Hippocampal formation (tissue), 2 donors: ENCODE results near the gene FMN2.

Source experiments
- DNase-seq, 2 donors: peaks; one replicate each; lab custom pipeline; 2025; lab: John Stamatoyannopoulos, UW

Gene FMN2

DNA sequence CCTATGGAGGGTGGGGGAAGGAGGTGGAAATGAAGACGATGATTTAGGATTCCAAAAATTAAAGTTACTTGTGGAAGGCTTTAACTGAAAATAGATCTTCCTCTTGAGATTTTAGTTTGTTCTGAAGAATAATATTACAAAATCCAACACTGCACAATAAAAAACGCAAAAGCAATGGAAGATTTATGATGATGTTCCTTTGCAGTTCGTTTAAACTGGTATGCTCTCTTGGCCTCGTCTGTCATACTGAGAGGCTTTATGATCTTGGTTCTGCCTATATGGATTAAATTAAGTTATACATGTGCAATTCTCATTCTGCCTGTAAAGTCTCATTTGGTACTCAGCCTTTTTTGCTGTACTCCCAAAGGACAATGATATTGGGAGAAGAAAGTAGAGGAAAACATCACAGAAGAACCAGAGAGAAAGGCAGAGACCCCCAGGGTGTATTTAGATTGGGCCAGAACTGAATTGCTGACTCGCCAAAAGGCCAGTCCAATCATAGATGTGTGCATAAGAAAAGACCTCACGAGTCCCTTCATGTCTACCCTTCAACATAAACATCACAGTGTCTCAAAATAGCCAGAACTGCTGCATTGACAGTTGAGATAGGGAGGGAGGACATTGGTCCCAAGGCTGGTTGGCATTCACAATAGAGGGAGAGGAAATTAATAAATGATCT lies 331.7 kb downstream of the FMN2 start:
- DNase-seq = no peak

DNA sequence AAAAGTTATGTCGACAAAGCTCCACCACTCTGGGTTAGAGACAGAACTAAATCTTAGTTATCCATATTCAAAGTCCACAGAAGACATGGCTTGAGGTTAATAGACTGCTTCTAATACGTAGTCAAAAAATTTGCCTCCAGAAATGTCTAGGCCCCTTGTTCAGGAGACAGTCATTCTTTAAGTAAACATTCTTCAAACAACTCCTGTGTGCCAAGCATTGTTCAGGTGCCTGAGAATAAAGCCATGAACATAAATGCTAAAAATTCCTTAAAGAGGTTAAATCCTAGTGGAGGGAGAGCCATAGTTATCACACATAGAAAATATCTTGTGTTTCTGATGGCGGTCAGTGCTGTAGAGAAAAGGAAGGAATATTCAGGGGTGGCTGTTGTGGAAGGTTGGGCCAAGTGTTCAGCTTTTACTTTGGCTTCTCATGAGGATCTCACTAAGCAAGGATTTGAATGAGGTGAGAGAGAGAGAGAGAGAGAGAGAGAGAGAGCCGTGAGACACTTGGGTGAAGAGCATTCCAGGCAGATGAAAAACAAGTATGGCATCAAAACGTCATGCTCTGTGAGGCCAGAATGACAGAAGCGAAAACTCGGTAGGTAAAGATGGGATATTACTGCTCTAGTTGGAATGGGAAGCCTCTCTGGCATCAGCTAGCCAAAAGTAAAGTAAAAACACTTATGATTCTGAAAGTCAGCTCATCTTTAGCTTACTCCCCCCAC lies 333.2 kb downstream of the FMN2 start:
- DNase-seq = no peak

DNA sequence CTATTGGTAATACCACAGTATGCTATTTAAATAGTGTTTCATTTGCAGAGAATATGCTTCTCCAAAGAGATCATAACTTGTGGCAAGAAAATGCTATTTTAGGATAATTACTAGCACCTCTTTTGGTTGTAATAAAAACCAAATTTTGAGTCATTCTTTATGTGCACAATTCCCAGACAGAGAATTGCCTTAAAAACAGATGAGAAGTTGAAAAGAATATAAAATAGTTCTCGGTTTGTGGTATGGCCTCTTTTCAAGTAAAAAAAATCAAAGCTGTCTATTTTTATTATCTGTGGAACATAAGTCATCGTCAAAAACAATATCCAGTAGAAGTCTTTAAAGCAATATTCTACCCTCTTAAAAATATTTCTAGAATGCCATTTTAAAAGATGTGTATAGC lies 334.4 kb downstream of the FMN2 start:
- DNase-seq = no peak

DNA sequence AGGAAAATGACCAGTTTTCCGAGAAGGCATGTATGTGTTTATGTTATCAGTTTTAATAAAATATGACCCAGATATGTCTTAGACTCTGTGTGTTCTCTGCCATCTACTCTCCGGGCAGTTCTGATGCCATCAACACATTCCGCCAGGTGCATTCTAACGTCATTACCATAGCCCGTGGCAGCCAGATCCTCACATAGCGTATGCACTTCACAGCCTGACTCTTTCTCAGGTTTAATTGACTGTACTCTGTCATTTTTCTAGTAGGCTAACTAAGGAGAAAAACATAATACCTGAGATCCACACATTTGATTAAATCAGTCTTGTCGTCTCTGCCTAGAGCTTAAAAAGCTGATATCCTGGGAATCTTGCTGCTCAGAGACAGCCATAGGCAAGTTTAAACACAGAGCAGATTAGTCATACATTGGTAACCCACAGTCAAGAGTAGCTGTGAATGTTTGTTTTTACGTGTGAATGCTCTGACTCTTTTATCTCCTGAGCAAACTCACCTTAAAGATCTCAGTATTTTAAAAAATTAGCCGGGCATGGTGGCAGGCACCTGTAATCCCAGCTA lies 344.4 kb downstream of the FMN2 start:
- DNase-seq = no peak

DNA sequence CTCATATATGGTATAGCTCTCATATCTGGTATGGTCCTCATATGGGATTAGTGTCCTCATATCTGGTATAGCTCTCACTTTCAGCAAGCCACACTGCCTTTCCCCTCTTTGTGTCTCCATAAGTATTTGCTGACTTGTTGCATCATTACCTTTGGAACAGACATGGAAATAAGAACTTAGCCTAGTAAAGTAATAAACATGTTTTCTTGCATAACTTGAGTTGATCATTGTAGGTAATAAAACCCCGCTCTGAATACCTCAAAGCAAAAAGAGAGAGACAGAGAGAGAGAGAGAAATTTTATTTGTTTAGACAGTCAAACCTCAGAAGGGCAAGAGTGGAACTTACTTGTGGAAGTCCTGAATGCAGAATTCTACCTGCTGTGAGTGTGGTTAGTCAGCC lies 350.0 kb downstream of the FMN2 start:
- no peak for DNase-seq

DNA sequence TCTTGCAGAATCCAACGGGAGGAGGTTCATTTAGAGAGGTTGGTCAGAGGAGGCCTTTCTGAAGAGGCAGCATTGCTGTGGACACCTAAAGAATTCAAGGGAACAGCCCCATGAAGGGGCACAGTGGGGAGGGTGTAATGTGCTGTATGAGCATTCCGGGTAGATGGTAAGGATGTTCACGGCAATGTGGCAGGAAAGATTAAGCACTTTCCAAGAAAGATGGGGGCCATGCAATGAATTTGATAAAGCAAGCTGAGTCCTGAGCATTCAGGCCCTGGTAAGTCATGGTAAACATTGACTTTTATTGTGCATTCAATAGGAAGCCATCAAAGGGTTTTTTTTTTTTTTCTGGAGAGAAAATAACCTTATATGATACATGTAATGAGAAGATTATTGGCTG lies 353.7 kb downstream of the FMN2 start:
- no peak for DNase-seq

DNA sequence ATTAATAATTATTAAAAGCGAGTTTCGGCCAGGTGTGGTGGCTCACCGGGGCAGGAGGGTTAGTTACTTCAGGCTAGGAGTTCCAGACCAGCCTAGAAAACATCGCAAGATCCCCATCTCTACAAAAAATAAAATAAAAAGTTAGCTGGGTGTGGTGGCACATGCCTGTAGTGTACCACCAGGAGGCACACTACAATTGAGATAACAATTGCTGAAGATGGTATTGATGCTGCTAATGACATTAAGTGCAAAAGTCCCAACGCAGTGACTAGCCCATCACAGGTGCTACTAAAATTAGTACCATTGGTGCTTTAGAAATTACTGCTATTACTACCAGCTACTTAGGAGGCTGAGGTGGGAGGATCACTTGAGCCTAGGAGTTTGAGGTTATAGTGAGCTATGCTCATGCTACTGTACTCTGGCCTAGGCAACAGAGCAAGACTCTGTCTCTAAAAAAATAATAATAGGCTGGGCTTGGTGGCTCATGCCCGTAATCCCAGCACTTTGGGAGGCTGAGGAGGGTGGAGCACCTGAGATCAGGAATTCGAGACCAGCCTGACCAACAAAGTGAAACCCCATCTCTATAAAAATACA lies 363.6 kb downstream of the FMN2 start:
- no peak for DNase-seq

DNA sequence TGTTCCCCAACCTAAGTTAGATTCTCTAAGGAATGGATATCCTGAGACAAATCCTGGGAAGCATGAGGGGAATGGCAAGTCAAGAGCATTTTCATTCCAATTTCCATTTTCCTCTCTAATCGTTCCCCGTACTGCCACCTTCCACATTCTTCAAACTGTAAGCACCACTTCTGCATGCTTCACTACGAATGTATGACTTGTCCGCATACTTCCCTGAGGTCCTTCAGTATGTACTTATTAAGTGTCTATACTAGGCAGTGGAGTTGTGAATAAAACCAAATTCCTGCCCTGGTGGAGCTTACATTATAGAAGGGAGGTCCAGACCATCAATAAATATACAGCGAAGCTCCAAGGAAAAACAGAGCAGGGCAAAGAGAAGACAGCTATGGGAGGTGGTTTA lies 365.5 kb downstream of the FMN2 start:
- no peak for DNase-seq

DNA sequence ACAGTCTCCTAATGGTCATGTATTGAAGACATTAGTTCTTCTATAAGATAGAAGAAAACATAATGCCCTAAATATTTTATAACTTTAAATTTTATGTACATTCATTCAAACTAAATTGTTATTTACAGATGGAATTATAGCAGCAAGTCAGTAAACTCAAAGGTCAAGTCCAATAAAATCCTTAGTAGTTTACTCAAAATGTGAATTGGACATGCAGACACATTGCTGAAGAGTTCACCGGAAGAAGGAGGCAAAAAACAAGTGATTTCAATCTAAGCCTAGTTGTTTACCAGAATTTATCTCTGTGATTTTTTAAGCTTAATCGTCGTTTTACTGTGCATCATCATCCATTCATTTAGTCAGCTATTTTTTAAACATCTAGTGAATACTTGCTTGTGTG lies 370.6 kb downstream of the FMN2 start:
- DNase-seq = no peak

DNA sequence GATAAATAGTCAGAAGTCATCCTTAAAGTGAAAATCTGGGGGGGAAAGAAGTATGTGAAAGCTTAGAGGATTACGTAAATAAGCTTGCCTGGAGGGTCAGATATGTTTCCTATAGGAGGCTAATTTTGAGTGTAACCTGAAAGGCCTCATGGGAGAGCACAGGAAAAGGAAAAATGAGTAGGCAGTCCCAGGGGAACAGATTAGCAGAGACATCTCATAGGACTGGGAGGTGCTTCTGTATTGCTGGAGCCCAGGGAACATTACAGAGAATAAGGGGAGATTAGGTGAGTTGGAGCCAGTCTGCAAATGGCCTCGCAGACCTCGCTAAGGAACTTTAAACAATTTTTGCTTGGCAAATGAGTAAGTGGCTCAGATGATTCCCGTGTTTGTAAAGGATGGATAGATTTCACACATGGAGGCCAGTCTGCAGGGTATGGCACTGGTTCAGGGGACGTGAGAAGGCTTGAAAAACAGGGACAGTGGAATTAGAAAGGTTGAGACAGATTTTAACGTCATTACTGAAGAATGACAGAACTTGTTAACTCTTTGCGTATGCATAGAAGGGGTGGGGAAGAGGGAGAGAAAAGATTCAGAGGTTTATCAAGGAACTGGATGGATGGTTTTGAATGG lies 371.2 kb downstream of the FMN2 start:
- DNase-seq = no peak

DNA sequence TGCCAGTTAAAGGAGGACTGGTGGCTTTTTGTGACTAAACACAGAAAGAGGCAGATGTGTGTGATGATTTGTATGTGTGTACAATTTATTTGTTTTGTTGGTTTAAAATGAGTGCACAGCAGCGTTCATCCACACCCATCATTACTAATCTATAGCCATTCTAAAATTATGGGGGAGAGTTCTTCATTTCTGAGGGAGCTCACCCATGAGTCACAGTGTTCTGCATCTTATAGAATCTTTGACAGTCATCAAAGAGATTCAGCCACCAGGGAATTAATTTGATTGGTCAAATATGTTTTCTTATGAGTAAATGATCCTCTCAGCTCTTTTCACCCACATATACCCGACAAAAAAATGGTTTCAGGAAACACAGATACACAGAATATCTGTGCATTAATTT lies 372.4 kb downstream of the FMN2 start:
- no peak for DNase-seq

DNA sequence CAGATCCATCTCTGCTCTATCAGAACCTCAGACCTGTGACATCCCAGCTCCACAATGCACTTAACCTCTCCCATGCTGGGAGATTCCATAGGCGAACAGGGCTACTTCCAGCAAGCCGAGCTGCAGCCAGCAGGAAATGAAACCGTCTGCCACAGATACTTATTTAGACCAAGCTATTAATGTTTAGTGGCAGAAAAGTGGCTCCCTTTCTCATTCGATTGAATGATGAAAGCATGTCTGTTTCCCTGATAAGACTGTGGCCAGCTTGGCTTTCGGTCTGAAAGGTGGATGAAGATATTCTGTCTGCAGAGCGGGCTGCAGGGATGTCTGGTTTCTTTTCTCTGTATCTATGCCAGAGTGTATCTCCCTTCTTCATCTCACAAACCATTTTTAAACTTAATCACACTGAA lies 373.9 kb downstream of the FMN2 start:
- DNase-seq = no peak

DNA sequence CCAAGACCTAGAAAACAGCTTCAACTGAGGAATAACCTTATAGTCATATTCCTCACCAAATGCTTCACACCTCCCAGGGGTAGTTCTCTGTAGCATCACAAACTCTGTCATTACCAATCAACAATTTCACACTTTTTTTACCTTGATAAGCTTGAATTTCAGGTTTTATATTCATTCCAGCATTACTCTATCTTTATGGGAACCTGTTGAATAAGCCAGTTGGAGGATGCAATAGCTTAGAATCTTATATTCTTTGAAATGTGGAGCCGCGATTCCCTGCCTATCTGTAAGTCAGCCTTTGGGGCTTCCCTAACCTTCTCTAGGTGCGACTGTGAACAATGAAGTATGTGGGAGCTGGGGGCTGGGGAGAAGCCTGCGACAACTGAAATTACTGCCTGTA lies 374.8 kb downstream of the FMN2 start:
- DNase-seq = no peak

DNA sequence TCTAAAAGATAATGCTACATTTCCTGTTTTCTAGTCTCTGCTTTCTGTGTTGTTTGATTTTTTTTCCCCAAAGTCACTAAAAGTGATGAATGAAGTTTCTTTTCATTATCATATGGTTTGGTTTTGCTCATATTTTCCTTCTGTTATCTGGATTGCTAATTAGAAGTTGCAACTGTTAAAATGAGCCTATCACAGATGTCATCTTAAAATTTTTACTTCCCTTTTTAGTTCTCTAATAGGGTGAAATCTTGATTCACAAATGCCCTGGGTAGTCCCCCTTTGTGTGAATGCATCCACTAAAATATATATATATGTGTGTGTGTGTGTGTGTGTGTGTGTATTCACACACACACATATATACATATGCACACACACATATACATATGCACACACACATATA lies 376.2 kb downstream of the FMN2 start:
- DNase-seq = no peak

DNA sequence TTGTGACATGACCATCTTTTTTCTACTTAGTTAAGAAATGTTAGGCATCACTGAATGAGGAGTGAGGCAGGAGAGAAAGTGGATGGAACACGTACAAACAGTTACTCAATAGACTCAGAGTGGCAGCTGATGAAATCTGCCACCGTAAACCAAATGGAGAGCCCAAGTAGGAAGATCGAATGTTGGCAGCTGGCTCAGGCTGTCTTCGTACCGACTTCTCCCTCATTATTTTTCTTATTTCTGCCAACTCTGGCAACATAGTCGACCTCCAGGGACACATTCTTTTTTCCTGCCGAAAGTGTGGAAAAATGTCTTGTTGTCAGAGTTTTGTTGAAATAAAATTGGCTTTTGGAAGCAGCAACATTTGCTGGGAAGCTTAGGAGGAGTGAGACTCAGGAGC lies 377.0 kb downstream of the FMN2 start:
- no peak for DNase-seq

DNA sequence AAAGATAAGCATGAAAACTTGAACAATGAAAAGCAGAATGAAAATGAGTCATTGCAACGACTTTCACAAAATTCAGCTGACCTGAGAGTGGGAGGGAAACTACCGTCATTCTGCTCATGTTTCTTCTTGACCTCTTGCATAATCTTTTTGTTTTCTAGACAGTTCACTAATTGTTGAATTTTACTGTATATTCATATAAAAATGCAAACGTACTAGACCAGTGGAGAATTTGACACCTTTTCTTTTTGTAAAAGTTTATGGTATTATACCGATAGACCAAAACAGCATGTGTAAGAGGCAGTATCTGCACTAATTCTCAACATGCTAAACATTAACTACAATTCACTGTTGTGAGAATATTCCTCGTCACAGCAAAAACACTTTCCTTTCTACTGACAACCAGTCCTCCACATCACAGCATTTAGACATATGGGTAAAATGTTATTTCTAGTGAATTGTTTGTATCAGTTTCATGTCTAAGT lies 382.5 kb downstream of the FMN2 start:
- DNase-seq = no peak

DNA sequence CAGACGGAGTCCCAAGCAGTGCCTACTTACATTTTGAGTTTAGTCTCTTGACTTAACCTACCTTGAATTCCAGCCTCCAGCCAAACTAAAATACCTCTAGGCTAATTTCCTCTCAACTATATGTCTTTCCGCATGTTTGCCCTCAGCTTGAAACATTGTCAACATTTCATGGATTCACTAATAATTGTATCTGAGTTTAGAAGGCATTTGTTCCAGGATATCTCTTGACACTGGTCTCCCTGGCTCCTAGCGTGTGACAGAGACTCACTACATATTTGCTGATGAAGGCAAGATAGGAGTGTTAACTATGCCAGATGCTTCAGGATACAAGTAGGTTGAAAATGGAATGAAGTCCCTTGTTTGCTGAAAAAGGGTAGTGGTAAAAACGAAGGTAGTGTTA lies 384.1 kb downstream of the FMN2 start:
- DNase-seq = no peak

DNA sequence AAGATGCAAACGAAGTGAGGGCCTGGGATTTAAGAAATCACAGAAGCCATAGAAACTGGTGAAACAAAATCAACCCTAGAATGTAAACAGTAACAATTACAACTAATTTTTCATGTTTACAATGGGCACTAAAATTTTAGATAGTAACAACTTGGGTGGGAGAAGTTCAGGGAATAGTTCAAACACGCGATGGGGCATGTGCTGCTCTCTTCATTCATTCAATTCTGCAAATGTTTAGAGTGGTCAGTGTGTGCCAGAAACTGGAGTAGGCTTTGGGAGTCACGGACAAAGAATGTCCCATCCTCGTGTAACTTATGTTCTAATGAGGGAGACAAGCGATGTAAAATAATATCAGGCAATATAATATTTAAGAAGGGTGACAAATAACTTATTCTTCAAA lies 386.9 kb downstream of the FMN2 start:
- no peak for DNase-seq

DNA sequence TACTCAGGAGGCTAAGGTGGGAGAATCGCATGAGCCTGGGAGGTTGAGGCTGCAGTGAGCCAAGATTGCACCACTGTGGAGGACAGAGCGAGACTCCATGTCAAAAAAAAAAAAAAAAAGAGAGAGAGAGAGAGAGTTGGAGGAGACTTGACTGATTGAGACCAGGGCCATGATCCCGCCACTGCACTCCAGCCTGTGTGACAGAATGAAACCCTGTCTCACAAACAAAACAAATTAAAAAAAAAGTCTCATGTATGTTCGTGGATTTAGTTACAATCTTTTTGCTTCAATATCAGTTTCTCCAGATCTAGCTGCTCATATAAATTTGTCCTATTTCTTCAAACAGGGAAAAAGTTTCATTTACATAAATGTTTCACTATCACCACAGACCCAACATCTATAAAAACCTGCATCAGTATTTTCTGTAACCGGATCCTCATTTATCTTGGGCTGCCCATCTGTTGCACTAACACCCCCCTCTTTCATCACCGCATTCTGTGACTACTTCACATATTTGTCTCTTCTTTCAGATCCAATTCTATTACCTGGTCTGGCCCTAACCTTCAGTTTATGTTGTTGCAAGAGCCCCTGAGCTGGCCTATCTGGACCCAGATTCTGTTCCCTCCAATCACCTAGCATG lies 393.2 kb downstream of the FMN2 start:
- DNase-seq = no peak

DNA sequence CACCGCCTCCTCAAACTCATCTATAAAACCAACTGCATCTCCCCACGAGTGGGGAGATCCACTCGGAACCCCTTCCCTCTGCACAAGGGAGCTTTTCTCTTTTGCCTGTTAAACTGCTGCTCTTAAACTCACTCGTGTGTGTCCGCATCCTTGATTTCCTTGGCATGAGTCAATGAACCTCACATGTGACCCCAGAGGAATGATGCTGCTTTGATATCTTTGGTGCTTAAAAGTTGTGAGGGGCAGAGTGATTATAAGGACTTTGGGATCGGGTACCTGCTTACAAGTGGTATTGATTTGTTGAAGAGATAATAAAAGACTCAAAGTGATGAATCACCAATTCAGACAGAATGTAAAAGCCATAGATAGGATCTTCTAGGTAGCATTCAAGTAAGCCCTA lies 394.9 kb downstream of the FMN2 start:
- no peak for DNase-seq

DNA sequence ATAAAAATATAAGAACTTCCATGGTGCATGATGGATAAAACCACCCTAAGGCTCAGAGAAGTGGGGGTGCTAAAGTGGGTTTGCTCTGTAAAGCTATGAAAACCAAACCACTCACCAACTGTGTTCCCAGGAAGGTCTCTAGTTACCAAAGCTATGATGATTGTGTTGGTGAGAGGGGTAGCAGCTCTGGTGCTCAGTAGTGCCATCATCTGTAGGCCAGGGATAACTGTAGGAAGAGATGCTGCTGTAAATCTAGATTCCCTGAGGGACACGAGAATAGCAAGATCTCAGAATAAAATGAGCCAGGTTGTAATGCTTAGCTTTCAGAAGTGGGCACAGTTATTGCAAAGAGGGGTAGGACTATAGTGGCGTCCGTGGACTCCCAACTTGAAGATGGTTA lies 395.8 kb downstream of the FMN2 start:
- no peak for DNase-seq

DNA sequence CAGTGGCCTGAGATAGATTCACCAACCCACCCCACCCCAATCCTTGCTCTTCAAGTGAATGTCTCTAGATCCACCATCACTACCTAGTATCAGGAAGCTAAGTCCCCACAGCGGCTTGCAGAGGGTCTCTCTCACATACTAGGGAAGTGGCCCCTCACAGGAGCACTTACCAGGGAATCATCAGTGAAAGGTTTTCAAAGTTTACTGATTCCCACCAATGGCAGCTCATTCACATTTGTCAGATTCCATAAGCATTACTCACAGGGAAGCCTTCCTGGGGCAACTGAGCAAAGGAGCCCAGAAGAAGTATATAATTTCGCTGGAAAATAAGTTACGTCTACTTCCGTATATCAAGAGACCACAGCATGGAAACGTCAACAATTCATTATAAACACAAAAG lies 399.5 kb downstream of the FMN2 start:
- DNase-seq = no peak
